ENCODE data around the gene DYRK1A. TPM values are rescaled to one million over a fixed set of nuclear protein-coding genes. Genes with fewer than 3 reads are reported as not detected.
A peak's percentile ranks its signal among the peaks of the same experiment; 100 is the strongest.

DYRK1A gene
- total and polyA plus RNA-seq, 5 donors, result 28.4 to 76.9 (median 70.5) TPM

DNA sequence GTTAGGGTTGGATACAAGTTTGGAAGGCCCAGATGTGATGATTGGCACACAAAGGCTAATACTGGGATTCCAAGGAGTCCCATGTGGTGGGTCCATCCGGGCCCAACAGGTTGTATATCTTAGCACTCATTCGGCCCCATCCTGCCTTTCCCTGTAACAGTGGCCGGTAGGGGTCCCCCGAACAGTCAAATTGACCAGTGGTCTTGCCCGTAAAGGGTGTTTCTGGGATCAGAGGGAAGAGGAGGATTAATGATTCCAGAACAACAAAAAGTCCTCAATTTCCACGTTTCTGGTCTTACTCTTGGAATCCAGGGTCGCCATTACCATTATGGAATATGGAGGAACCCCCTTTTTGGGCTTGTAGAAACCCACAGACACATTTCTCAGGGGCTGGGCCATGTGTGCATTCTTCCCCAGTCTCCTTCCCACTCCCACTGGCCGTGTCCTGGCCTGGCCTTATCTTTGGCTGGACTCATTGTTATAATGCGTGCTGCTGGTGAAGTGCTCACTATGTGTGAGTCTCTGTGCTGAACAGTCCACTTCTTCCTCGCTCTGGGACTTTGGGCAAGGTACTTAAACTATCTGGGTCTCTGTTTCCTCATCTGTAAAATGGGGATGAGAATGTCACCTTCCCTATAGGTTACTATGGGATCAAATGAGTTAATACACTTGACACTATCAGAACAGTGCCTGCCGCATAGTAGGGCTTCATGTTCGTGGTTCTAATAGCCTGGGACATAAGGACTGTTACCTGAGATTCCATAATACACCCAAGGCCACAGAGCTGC lies 161.8 kb downstream of the DYRK1A start:
- 82% methylated on average over 12 of the region's 12 CpGs for WGBS
- no peak for ATAC-seq

DNA sequence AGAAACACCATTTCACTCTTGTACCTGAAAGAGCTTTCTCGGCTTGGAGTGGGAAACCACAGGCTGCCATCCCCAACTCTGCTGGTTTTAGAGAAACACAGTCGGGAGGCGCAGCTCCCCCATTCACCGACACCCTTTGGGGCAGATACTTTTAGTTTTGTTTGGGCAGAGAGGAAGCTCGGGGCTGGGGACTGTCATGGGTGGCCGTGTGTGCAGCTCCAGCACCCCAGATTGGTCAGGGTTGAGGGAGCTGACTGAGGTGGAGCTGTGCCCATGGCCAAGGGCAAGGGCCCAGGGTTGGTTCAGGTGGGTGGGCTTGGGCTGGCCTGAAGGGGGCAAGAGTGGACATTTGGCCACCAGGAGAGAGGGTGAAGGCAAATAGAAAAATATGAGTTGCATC lies 163.1 kb downstream of the DYRK1A start:
- ATAC-seq, result no peak
- Histone ChIP-seq H3K27ac (ENCODE audit: low read length) (no peak overlapping the region), H3K27me3 (ENCODE audit: control insufficient read depth, insufficient read depth) (no peaks in the 10 kb centered on the region), H3K9me3 (ENCODE audit: control insufficient read depth, low read length) (no peaks in the 10 kb centered on the region), H3K4me3 (ENCODE audit: low read length) (no peak overlapping the region), H3K4me1 (ENCODE audit: control insufficient read depth, insufficient read depth, low read length) (peaks cover 3% of the 10 kb centered on the region)
- intact Hi-C loops (cut with DNase I), result no loop called here
- WGBS, result 87% methylated on average over 6 of the region's 6 CpGs
- no peak for DNase-seq

More for the DNA sequence above, 161.8 kb downstream of the DYRK1A start:
- H3K4me3 ChIP-seq (ENCODE audit: low read length), result no peak overlapping the region
- no peak overlapping the region for H3K27ac ChIP-seq (ENCODE audit: low read length)
- no peaks in the 10 kb centered on the region for H3K9me3 ChIP-seq (ENCODE audit: control insufficient read depth, low read length)
- H3K27me3 ChIP-seq (ENCODE audit: control insufficient read depth, insufficient read depth), result no peaks in the 10 kb centered on the region
- peaks cover 3% of the 10 kb centered on the region for H3K4me1 ChIP-seq (ENCODE audit: control insufficient read depth, insufficient read depth, low read length)
- intact Hi-C loops (cut with DNase I), result no loop called here
- no peak for DNase-seq

DNA sequence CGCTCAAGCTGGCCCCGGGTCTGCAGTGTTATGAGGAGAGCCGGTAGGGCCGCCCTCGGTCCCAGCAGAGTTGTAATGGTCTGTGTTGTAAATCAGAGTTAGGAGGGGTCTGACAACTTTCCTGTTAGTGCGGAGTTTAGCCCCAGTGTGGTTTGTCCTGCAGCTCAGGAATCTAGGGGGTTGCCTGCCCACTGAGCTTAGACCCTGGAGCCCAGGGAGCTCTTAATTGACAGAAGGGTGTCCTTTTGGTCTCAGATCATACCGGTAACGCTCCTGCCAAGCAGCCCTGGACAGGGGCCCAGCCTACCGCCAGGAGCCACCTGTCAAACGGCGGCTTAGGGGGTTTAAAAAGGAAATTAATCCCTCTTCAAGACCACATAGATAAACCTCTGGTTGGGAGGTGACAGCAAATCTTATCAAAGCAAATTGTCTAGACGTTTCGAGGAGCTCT lies 164.4 kb downstream of the DYRK1A start:
- Histone ChIP-seq H3K4me3 (ENCODE audit: low read length) (no peak overlapping the region), H3K4me1 (ENCODE audit: control insufficient read depth, insufficient read depth, low read length) (peaks cover 3% of the 10 kb centered on the region), H3K9me3 (ENCODE audit: control insufficient read depth, low read length) (no peaks in the 10 kb centered on the region), H3K27me3 (ENCODE audit: control insufficient read depth, insufficient read depth) (no peaks in the 10 kb centered on the region), H3K27ac (ENCODE audit: low read length) (peak overlapping the region; percentile 79)
- peak in 1 of 2 donors; percentile 9 for ATAC-seq
- DNase-seq, result no peak
- 45% methylated on average over 13 of the region's 13 CpGs for WGBS
- intact Hi-C loops (cut with DNase I), result no loop called here

DNA sequence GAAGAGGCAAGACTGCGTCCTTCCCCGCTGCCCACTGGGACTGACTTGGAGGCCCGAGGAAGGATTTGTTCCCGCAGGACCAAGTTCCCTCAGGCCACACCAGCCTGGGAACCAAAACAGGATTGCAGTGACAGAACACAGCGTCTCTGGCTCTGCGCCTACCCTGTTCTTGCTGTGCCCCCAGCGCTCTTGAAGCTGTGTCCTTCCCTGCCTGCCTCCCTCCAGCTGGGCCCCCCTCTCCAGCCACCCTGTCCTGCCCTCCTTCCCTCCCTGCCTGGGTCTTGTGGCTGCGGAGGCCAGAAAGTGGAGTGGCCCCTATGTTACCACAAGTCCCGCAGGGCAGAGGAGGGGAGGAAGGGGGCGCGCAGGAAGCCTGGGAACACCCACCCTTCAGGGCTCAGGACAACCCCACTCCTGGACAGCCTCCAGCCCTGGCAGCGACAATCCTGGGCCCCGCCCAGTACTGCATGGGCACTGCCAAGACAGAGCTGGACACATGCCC lies 164.9 kb downstream of the DYRK1A start:
- 31% methylated on average over 13 of the region's 13 CpGs for WGBS
- no peak overlapping the region for H3K4me3 ChIP-seq (ENCODE audit: low read length)
- peak overlapping the region; percentile 79 for H3K27ac ChIP-seq (ENCODE audit: low read length)
- intact Hi-C loops (cut with DNase I), result no loop called here
- DNase-seq, result peak; percentile 61 to 89 (median 87)
- no peaks in the 10 kb centered on the region for H3K9me3 ChIP-seq (ENCODE audit: control insufficient read depth, low read length)
- H3K27me3 ChIP-seq (ENCODE audit: control insufficient read depth, insufficient read depth), result no peaks in the 10 kb centered on the region
- H3K4me1 ChIP-seq (ENCODE audit: control insufficient read depth, insufficient read depth, low read length), result peaks cover 3% of the 10 kb centered on the region
- ATAC-seq, result peak; percentile 82 to 91

DNA sequence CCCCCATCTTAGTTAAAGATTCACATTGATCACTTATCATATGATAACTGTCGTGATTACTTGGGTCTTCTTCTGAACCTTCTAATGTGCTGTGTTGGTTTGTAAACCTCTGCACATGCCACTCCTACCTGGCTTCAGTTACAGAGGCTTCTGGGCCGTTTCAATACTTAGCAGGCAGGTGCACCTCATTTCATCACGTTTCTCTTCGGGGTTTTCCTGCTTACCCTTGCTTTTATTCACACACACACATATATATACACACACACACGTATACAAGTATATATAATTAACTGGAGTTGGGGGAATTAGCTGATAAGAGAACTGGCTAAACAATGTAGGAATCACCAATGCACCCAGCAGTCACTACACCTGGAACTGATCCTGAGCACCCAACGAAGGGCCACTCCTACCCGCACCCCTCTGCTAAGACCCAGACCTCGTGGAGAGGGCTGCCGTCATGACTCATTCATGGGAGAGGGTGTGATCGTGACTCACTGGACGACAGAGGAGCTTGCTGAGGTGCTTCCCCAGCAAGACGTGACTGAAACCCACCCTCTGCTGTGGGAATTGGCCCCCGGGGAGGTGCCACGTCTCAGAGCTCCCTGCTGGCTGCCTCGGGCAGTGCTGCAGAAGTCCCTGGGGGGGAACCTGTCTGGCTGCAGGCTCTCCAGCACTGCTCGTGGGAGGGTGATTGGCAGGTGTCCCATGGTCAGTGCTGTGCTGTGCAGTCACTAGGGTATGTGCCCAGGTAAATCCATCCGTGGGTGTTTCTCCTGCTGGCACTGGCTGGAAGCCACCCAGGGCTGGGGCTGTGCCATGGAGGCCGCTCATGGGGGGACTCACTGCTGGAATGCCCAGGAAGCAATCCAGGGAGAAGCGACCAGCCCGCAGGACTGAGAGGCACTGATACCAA lies 166.6 kb downstream of the DYRK1A start:
- H3K27ac ChIP-seq (ENCODE audit: low read length), result no peak overlapping the region
- ATAC-seq (peak; percentile 26 to 30), DNase-seq (peak in 1 of 3 donors; percentile 71)
- H3K4me3 ChIP-seq (ENCODE audit: low read length), result no peak overlapping the region
- peaks cover 3% of the 10 kb centered on the region for H3K4me1 ChIP-seq (ENCODE audit: control insufficient read depth, insufficient read depth, low read length)
- intact Hi-C loops (cut with DNase I), result no loop called here
- H3K27me3 ChIP-seq (ENCODE audit: control insufficient read depth, insufficient read depth), result no peaks in the 10 kb centered on the region
- 52% methylated on average over 20 of the region's 20 CpGs for whole genome bisulfite sequencing
- no peaks in the 10 kb centered on the region for H3K9me3 ChIP-seq (ENCODE audit: control insufficient read depth, low read length)

DNA sequence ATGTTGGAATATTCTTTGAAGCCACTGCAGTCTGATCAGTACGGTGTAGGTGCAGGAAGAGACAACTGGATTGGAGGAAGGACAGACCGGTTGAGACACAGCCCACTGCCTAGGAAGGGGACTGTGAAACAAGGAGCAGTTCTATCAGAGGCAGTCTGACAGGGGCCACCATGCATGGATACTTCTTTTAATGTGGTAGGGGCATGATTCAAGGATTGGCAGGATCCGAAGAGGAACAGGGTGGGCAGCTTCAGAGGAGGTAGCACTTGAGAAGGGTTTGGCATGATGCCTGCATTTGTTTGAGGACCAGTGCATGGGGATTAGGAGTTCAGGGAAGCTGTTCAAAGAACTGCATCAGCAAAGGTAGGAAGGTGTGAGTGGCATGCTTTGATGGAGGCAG lies 167.9 kb downstream of the DYRK1A start:
- Histone ChIP-seq H3K9me3 (ENCODE audit: control insufficient read depth, low read length) (no peaks in the 10 kb centered on the region), H3K27ac (ENCODE audit: low read length) (no peak overlapping the region), H3K27me3 (ENCODE audit: control insufficient read depth, insufficient read depth) (no peaks in the 10 kb centered on the region), H3K4me3 (ENCODE audit: low read length) (no peak overlapping the region), H3K4me1 (ENCODE audit: control insufficient read depth, insufficient read depth, low read length) (peaks cover 3% of the 10 kb centered on the region)
- 80% methylated on average over 3 of the region's 3 CpGs for WGBS
- intact Hi-C loops (cut with DNase I), result no loop called here
- ATAC-seq (no peak), DNase-seq (no peak)

DNA sequence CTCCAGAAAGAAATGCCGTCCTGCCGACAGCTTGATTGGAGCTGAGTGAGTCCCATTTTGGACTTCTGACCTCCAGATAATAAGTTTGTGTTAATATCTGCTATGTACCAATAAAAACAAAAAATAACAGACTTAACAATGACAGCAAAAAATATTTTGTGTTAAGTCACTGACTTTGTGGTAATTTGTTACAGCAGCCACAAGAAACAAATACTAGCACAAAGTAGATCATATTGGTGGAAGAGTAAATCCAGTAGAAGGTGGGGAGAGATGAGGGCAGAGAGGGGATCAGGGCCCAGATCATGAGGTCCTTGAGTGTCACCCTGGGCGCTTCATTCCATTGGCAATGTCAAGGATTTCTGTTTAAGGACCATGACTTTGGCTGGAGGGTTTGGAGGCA lies 168.6 kb downstream of the DYRK1A start:
- peaks cover 3% of the 10 kb centered on the region for H3K4me1 ChIP-seq (ENCODE audit: control insufficient read depth, insufficient read depth, low read length)
- H3K4me3 ChIP-seq (ENCODE audit: low read length), result no peak overlapping the region
- intact Hi-C loops (cut with DNase I), result no loop called here
- ATAC-seq (no peak), DNase-seq (no peak)
- no peaks in the 10 kb centered on the region for H3K27me3 ChIP-seq (ENCODE audit: control insufficient read depth, insufficient read depth)
- no peak overlapping the region for H3K27ac ChIP-seq (ENCODE audit: low read length)
- 91% methylated on average over 3 of the region's 3 CpGs for WGBS
- no peaks in the 10 kb centered on the region for H3K9me3 ChIP-seq (ENCODE audit: control insufficient read depth, low read length)

DNA sequence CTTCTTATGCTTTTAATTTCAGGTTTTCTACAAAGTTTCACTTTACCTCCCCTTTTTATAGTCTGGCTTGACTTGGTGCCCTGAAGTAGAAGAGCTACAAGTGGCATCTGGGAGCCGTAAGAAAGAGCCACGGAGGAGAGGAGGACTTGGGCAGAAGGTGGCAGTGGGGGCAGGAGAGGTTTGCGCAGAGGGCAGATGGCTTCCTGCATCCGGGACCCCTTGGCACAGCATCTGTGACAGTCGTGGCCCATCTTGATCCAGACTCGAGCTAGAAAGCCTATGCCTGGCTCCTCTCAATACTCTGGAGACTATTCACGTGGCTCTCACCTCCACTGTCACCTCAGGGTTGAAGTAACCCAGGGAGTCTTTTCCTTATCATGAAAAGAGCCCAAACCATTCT lies 169.1 kb downstream of the DYRK1A start:
- DNase-seq (no peak), ATAC-seq (no peak)
- Histone ChIP-seq H3K27ac (ENCODE audit: low read length) (no peak overlapping the region), H3K4me3 (ENCODE audit: low read length) (no peak overlapping the region), H3K27me3 (ENCODE audit: control insufficient read depth, insufficient read depth) (no peaks in the 10 kb centered on the region), H3K9me3 (ENCODE audit: control insufficient read depth, low read length) (no peaks in the 10 kb centered on the region), H3K4me1 (ENCODE audit: control insufficient read depth, insufficient read depth, low read length) (peaks cover 1% of the 10 kb centered on the region)
- intact Hi-C loops (cut with DNase I), result no loop called here
- 89% methylated on average over 7 of the region's 7 CpGs for WGBS

DNA sequence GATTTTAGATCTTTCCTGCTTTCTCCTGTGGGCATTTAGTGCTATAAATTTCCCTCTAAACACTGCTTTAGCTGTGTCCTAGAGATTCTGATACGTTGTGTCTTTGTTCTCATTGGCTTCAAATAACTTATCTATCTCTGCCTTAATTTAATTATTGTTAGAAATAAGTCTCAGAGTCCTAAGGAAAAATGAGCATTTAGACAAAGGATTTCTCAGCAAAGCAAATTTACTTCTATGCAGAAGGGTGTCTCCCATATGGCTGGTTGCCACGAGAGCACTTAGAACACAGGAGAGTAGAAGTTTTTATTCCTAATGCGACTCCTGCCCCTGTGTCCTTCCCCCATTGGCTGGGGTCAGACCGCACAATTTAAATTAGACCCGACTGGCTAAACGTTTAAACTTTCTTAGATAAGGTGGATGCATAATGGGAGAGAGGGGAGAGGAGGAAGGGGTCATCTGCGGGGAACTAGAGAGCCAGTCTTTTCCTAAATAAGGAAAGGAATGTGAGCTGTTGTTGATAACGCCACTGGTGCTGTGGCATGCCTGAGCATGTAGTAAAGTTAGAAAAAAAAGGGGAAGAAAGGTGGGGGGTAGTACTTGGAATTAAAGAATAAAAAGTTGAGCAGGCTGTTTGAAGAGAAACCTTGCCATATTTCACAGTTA lies 170.2 kb downstream of the DYRK1A start:
- H3K27ac ChIP-seq (ENCODE audit: low read length), result no peak overlapping the region
- DNase-seq, result no peak
- no peaks in the 10 kb centered on the region for H3K27me3 ChIP-seq (ENCODE audit: control insufficient read depth, insufficient read depth)

DNA sequence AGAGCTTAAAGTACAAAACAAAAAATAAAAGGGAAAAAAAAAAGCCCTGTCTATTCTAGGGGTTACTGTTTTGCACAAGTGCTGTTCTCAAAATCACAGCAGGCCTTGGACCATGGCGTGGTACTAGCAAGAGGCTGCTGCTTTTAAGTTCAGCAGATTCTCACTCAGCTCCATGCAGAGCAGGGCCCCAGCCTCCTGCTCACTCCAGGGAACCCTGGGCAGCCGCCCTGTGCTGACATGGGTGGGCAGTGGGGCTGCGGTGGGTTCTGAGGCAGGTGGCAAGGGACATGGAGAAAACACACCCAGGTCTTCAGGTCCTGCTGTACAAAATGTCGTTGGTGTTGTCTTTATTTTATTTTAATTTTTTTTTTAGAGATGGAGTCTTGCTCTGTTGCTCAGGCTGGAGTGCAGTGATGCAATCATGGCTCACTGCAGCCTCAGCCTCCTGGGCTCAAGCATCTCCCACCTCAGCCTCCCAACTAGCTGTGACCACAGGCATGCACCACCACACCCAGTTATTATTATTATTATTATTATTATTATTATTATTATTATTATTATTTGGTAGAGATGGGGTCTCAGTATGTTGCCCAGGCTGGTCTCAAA lies 170.9 kb downstream of the DYRK1A start:
- peak overlapping the region; percentile 37 for H3K27ac ChIP-seq (ENCODE audit: low read length)
- no peak overlapping the region for H3K4me3 ChIP-seq (ENCODE audit: low read length)
- intact Hi-C loops (cut with DNase I), result no loop called here
- no peak for DNase-seq
- H3K27me3 ChIP-seq (ENCODE audit: control insufficient read depth, insufficient read depth), result no peaks in the 10 kb centered on the region
- WGBS, result 91% methylated on average over 4 of the region's 4 CpGs
- no peak for ATAC-seq
- no peaks in the 10 kb centered on the region for H3K9me3 ChIP-seq (ENCODE audit: control insufficient read depth, low read length)
- no peaks in the 10 kb centered on the region for H3K4me1 ChIP-seq (ENCODE audit: control insufficient read depth, insufficient read depth, low read length)

More for the DNA sequence above, 170.2 kb downstream of the DYRK1A start:
- no peaks in the 10 kb centered on the region for H3K4me1 ChIP-seq (ENCODE audit: control insufficient read depth, insufficient read depth, low read length)
- no peak for ATAC-seq
- intact Hi-C loops (cut with DNase I), result no loop called here
- no peak overlapping the region for H3K4me3 ChIP-seq (ENCODE audit: low read length)
- 46% methylated on average over 8 of the region's 8 CpGs for WGBS
- no peaks in the 10 kb centered on the region for H3K9me3 ChIP-seq (ENCODE audit: control insufficient read depth, low read length)
